ENCODE results near the gene CCT8L2. TPM values are rescaled to one million over a fixed set of nuclear protein-coding genes. Genes with fewer than 3 reads are reported as not detected.
"Not testable (repeated sequence)": the region's sequence is repeated elsewhere in the genome, so short reads cannot be mapped to it uniquely, and the experiment has no call there.

The CCT8L2 gene
- total RNA-seq, 5 donors from 2014 or later (not counting 1 experiment from before 2014, with no cell fraction given): not detected

DNA sequence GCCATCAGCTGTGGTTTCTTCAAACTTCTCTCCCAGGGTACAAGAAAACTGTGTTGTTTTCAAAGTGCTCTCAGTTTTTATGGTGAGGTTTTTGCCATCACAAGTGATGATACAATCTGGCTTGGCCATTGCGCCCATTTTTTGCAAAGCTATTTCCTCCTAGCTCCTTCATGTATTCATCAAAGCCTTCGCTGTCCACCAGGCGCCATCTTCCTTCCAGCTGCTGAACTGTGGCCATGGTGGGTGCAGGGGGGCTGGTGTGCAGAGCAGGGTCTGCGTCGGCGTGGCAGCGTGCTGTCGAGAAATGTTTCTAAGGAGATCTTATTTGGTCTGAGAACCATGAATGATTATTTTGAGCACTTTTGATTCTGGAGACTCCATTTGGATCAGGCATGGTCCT lies 2.6 kb upstream of the CCT8L2 start:
- 100% methylated on average over 1 of the region's 8 CpGs for WGBS (ENCODE audit: insufficient coverage)

DNA sequence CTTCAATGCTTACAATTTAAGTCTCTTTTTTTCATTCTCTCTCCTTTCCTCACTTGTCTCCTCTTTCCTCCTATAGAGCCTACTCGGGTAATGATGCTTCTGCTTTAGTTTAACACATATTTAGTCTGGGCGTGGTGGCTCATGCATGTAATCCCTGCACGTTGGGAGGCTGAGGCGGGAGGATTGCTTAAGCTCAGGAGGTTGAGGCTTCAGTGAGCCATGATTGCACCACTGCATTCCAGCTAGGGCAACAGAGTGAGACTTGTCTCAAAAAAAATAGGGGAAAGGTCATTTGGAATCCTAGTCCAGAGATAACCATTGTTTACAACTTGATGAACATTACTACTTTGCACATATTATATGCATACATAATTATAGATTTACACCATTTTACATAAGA lies 1.4 kb upstream of the CCT8L2 start:
- ATAC-seq (replicated peaks in 1 of 4) (no peak), DNase-seq (no peak)
- WGBS (ENCODE audit: insufficient coverage): 89% methylated on average over 3 of the region's 4 CpGs
- Mint-ChIP-seq H3K4me3 (no peak overlapping the region), H3K9me3 (no peaks in the 10 kb centered on the region), H3K4me1 (no peaks in the 10 kb centered on the region), H3K27me3 (peaks cover 6 to 10% of the 10 kb centered on the region in 2 donors), H3K27ac (no peak overlapping the region), H3K36me3 (no peaks in the 10 kb centered on the region)
- ChIA-PET POLR2A (no interaction called here), CTCF (no interaction called here)
- no peaks in the 10 kb centered on the region for H3K36me3 ChIP-seq (ENCODE audit: control insufficient read depth in 2 of 2, extremely low read depth in 1 of 2, insufficient read depth in 1 of 2, low read length in 1 of 2)
- H3K27me3 ChIP-seq (replicated peaks in 1 of 2; ENCODE audit: control insufficient read depth in 2 of 2, extremely low read depth in 1 of 2, insufficient read depth in 2 of 2, low read length in 1 of 2): no peaks in the 10 kb centered on the region
- no peaks in the 10 kb centered on the region for H3K4me1 ChIP-seq (ENCODE audit: control insufficient read depth in 1 of 2, extremely low read depth in 1 of 2, insufficient read depth in 2 of 2, low read length in 2 of 2)
- H3K9me3 ChIP-seq: no peaks in the 10 kb centered on the region
- H3K27ac ChIP-seq (ENCODE audit: low read length): no peak overlapping the region
- H3K4me3 ChIP-seq (ENCODE audit: control insufficient read depth in 1 of 2, extremely low read depth in 1 of 2, low read length in 1 of 2): no peak overlapping the region

More for the DNA sequence above, 2.6 kb upstream of the CCT8L2 start:
- H3K4me1 ChIP-seq (ENCODE audit: control insufficient read depth in 1 of 2, extremely low read depth in 1 of 2, insufficient read depth in 2 of 2, low read length in 2 of 2); H3K4me3 ChIP-seq (ENCODE audit: control insufficient read depth in 1 of 2, extremely low read depth in 1 of 2, low read length in 1 of 2); POLR2A ChIA-PET; H3K27ac ChIP-seq (ENCODE audit: low read length); H3K27me3 ChIP-seq (replicated peaks in 1 of 2; ENCODE audit: control insufficient read depth in 2 of 2, extremely low read depth in 1 of 2, insufficient read depth in 2 of 2, low read length in 1 of 2); H3K36me3 ChIP-seq (ENCODE audit: control insufficient read depth in 2 of 2, extremely low read depth in 1 of 2, insufficient read depth in 1 of 2, low read length in 1 of 2); H3K9me3 ChIP-seq; H3K27ac Mint-ChIP-seq; H3K36me3 Mint-ChIP-seq; CTCF ChIA-PET; H3K4me3 Mint-ChIP-seq; ATAC-seq (replicated peaks in 1 of 4); H3K9me3 Mint-ChIP-seq; DNase-seq; H3K4me1 Mint-ChIP-seq: not testable (repeated sequence)
- peaks cover 15 to 20% of the 10 kb centered on the region in 2 donors for H3K27me3 Mint-ChIP-seq

DNA sequence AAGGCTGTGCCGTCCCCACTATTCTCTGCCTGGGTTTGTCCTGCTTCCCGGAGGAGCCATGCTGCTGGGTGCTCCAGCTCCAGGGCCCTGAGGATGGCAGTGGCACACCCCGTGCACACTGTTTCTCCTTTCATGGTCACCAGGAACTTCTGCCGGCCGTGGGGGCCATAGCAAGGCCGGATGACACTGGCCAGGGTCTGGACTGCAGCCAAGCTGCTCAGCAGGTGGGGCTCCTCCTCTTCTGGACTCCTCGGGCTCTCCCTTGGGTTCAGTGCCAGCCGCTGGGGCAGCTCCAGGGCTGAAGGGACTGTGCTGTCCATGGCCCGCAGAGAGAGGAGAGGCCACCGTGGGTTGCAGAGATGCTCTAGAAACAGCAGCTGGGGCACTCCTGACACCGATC lies 379 bp downstream of the CCT8L2 start:
- H3K27me3 Mint-ChIP-seq; H3K27ac Mint-ChIP-seq; H3K4me1 ChIP-seq (ENCODE audit: control insufficient read depth in 1 of 2, extremely low read depth in 1 of 2, insufficient read depth in 2 of 2, low read length in 2 of 2); CTCF ChIA-PET; POLR2A ChIA-PET; H3K4me1 Mint-ChIP-seq; H3K4me3 ChIP-seq (ENCODE audit: control insufficient read depth in 1 of 2, extremely low read depth in 1 of 2, low read length in 1 of 2); H3K9me3 Mint-ChIP-seq; H3K9me3 ChIP-seq; H3K27ac ChIP-seq (ENCODE audit: low read length); H3K4me3 Mint-ChIP-seq; DNase-seq; H3K36me3 Mint-ChIP-seq; ATAC-seq (replicated peaks in 1 of 4); H3K27me3 ChIP-seq (replicated peaks in 1 of 2; ENCODE audit: control insufficient read depth in 2 of 2, extremely low read depth in 1 of 2, insufficient read depth in 2 of 2, low read length in 1 of 2); H3K36me3 ChIP-seq (ENCODE audit: control insufficient read depth in 2 of 2, extremely low read depth in 1 of 2, insufficient read depth in 1 of 2, low read length in 1 of 2): not testable (repeated sequence)
- 87% methylated on average over 6 of the region's 11 CpGs for WGBS (ENCODE audit: insufficient coverage)

DNA sequence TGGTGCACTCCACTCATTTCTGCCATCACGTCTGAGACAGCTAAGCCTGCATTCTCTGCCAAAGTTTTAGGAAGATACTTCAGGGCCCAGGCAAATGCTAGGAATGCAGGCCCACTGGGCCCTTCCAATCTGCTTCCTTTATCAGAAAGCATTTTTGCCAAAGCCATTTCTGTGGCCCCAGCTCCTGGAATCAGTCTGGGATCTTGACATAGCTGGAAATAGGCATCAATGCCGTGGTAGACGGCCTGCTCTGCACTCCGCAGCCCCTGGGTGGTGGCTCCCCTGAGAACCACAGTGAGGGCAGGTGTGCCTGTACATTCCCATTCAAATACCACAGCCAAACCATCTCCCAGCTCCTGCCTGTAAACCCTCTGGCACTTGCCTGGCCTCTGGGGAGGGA lies 1.5 kb downstream of the CCT8L2 start:
- H3K9me3 Mint-ChIP-seq; H3K4me1 Mint-ChIP-seq; ATAC-seq (replicated peaks in 1 of 4); DNase-seq; H3K36me3 Mint-ChIP-seq; H3K27ac Mint-ChIP-seq; H3K36me3 ChIP-seq (ENCODE audit: control insufficient read depth in 2 of 2, extremely low read depth in 1 of 2, insufficient read depth in 1 of 2, low read length in 1 of 2); H3K4me1 ChIP-seq (ENCODE audit: control insufficient read depth in 1 of 2, extremely low read depth in 1 of 2, insufficient read depth in 2 of 2, low read length in 2 of 2); H3K27ac ChIP-seq (ENCODE audit: low read length); H3K9me3 ChIP-seq; H3K4me3 ChIP-seq (ENCODE audit: control insufficient read depth in 1 of 2, extremely low read depth in 1 of 2, low read length in 1 of 2); H3K27me3 Mint-ChIP-seq; H3K27me3 ChIP-seq (replicated peaks in 1 of 2; ENCODE audit: control insufficient read depth in 2 of 2, extremely low read depth in 1 of 2, insufficient read depth in 2 of 2, low read length in 1 of 2); POLR2A ChIA-PET; H3K4me3 Mint-ChIP-seq; CTCF ChIA-PET: not testable (repeated sequence)
- WGBS (ENCODE audit: insufficient coverage): 67% methylated on average over 1 of the region's 4 CpGs

DNA sequence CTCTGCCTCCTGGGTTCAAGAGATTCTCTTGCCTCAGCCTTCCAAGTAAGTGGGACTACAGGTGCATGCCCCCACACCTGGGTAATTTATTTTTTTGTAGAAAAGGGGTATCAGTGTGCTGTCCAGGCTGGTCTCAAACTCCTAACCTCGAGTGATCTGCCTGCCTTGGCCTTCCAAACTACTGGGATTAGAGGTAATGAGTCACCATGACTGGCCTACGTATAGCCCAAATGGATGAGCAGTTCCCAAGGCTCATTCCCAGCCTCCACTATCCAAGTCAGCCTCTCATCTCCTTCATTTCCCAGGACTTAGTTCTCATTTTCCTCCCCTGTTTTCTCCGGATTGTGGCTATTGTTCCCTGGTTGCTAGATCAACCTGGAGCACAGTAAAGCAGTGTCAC lies 5.6 kb downstream of the CCT8L2 start:
- no peaks in the 10 kb centered on the region for H3K36me3 ChIP-seq (ENCODE audit: control insufficient read depth in 2 of 2, extremely low read depth in 1 of 2, insufficient read depth in 1 of 2, low read length in 1 of 2)
- no peaks in the 10 kb centered on the region for H3K9me3 ChIP-seq
- Mint-ChIP-seq H3K36me3 (no peaks in the 10 kb centered on the region), H3K9me3 (no peaks in the 10 kb centered on the region), H3K4me1 (no peaks in the 10 kb centered on the region), H3K27ac (no peak overlapping the region), H3K4me3 (no peak overlapping the region), H3K27me3 (peaks cover 0 to 4% of the 10 kb centered on the region in 2 donors)
- ChIA-PET CTCF (no interaction called here), POLR2A (no interaction called here)
- 61% methylated on average over 2 of the region's 3 CpGs for WGBS (ENCODE audit: insufficient coverage)
- no peak overlapping the region for H3K27ac ChIP-seq (ENCODE audit: low read length)
- ATAC-seq (replicated peaks in 1 of 4) (no peak), DNase-seq (no peak)
- no peak overlapping the region for H3K4me3 ChIP-seq (ENCODE audit: control insufficient read depth in 1 of 2, extremely low read depth in 1 of 2, low read length in 1 of 2)
- no peaks in the 10 kb centered on the region for H3K27me3 ChIP-seq (replicated peaks in 1 of 2; ENCODE audit: control insufficient read depth in 2 of 2, extremely low read depth in 1 of 2, insufficient read depth in 2 of 2, low read length in 1 of 2)
- no peaks in the 10 kb centered on the region for H3K4me1 ChIP-seq (ENCODE audit: control insufficient read depth in 1 of 2, extremely low read depth in 1 of 2, insufficient read depth in 2 of 2, low read length in 2 of 2)

DNA sequence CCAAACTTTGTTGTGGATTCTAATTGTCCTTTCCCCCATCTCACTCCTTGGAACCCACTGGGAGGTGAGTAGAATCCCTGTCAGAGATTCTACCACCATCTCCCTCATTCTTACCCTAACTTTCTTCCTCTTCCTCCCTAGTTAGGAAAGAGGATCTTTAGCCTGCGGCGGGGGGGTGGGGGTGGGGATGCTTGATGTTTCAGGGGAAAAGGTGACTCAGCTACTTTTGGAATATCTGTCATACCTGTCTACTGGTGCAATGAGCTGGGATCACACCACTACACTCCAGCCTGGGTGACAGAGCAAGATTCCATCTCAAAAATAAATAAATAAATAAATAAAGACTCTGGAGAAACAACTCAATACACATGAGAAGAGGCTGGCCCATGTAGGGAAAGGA lies 6.4 kb downstream of the CCT8L2 start:
- DNase-seq (no peak), ATAC-seq (replicated peaks in 1 of 4) (no peak)
- no CpG with 5 or more reads among the region's 2 CpGs for WGBS (ENCODE audit: insufficient coverage)
- Mint-ChIP-seq H3K27ac (no peak overlapping the region), H3K4me1 (no peaks in the 10 kb centered on the region), H3K36me3 (no peaks in the 10 kb centered on the region), H3K9me3 (no peaks in the 10 kb centered on the region), H3K27me3 (peaks cover 0 to 4% of the 10 kb centered on the region in 2 donors), H3K4me3 (no peak overlapping the region)
- H3K9me3 ChIP-seq: no peaks in the 10 kb centered on the region
- ChIA-PET CTCF (no interaction called here), POLR2A (no interaction called here)
- H3K36me3 ChIP-seq (ENCODE audit: control insufficient read depth in 2 of 2, extremely low read depth in 1 of 2, insufficient read depth in 1 of 2, low read length in 1 of 2): no peaks in the 10 kb centered on the region
- H3K27ac ChIP-seq (ENCODE audit: low read length): no peak overlapping the region
- no peaks in the 10 kb centered on the region for H3K4me1 ChIP-seq (ENCODE audit: control insufficient read depth in 1 of 2, extremely low read depth in 1 of 2, insufficient read depth in 2 of 2, low read length in 2 of 2)
- no peak overlapping the region for H3K4me3 ChIP-seq (ENCODE audit: control insufficient read depth in 1 of 2, extremely low read depth in 1 of 2, low read length in 1 of 2)
- H3K27me3 ChIP-seq (replicated peaks in 1 of 2; ENCODE audit: control insufficient read depth in 2 of 2, extremely low read depth in 1 of 2, insufficient read depth in 2 of 2, low read length in 1 of 2): no peaks in the 10 kb centered on the region

DNA sequence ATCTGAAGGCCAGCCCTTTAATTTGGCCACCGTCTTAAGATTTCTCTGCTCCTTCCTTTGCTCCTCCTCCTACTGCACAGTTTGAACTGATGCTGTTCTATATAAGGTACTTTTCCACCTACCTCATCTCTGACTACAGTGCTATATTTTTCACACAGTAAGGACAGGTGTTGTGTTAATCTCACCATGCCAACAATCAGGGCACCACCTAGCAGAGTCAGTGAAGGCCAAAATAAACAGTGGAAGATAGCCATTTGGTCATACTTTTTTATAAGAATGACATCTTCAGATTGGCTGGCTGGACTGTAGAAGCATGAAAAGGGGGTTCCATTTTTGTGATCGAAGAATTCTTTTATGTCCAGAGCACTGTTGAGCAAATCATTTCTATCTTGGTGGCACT lies 11.7 kb downstream of the CCT8L2 start:
- H3K9me3 Mint-ChIP-seq; H3K4me1 Mint-ChIP-seq; ATAC-seq (replicated peaks in 1 of 4); H3K27me3 Mint-ChIP-seq; CTCF ChIA-PET; H3K4me3 Mint-ChIP-seq; H3K36me3 Mint-ChIP-seq; H3K27me3 ChIP-seq (replicated peaks in 1 of 2; ENCODE audit: control insufficient read depth in 2 of 2, extremely low read depth in 1 of 2, insufficient read depth in 2 of 2, low read length in 1 of 2); H3K36me3 ChIP-seq (ENCODE audit: control insufficient read depth in 2 of 2, extremely low read depth in 1 of 2, insufficient read depth in 1 of 2, low read length in 1 of 2); POLR2A ChIA-PET; H3K4me3 ChIP-seq (ENCODE audit: control insufficient read depth in 1 of 2, extremely low read depth in 1 of 2, low read length in 1 of 2); H3K27ac Mint-ChIP-seq; H3K9me3 ChIP-seq; DNase-seq; H3K27ac ChIP-seq (ENCODE audit: low read length); H3K4me1 ChIP-seq (ENCODE audit: control insufficient read depth in 1 of 2, extremely low read depth in 1 of 2, insufficient read depth in 2 of 2, low read length in 2 of 2): not testable (repeated sequence)
- WGBS (ENCODE audit: insufficient coverage): no CpG with 5 or more reads among the region's 2 CpGs

Measured in T-cell (primary cell).